HG02973 (cell line): ENCODE measurements around the gene NSUN7.
"Not testable (repeated sequence)": the region's sequence is repeated elsewhere in the genome, so short reads cannot be mapped to it uniquely, and the experiment has no call there.

ENCODE experiments used
- ATAC-seq: cut with Tn5 transposase; IDR thresholded peaks from one replicate; pipeline ENCODE4 v1.9.1; 2021; ENCODE audit warnings: moderate library complexity; ENCODE audit not compliant: unreplicated experiment

Gene NSUN7

GRCh38 chr4:40749717-40750460, at the start of gene NSUN7:
Gene NSUN7 (plus strand): TSS chr4:40749955. CDS start chr4:40750694, 739 bp downstream.
- ATAC-seq = peak; percentile 52

DNA sequence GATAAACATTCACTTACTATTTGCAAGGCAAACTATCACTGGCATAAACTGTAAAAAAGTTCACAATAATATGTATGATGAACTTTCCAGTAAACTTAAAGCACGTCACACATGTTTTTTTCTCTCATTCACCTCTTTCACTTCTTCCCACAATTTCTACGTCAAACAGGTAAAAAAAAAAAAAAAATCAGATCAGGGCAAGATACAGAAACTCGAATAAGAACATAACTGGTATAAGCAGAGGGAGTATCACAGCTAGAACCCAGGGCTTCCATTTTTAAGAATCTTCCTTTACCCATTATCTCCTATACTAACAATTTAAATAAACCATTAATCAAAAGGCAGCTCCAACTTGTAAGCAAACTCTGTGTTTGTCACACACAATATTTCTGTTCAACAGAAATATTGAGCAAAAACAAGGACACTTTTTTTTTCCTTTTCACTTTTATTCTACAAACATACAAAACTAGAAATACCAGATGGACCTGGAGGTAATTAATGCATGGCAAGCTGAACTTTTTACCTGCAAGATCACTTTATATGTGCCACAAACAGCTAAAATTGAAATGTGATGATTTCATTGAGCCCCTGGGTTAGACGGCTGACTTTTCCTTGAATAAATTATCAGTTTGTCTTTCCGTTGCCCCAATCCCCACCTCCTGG, 47.5 kb upstream of the NSUN7 start:
- no peak for ATAC-seq

- no peak for ATAC-seq
Measured at GRCh38 chr4:40702800-40703151, 47.0 kb upstream of the NSUN7 start.

DNA sequence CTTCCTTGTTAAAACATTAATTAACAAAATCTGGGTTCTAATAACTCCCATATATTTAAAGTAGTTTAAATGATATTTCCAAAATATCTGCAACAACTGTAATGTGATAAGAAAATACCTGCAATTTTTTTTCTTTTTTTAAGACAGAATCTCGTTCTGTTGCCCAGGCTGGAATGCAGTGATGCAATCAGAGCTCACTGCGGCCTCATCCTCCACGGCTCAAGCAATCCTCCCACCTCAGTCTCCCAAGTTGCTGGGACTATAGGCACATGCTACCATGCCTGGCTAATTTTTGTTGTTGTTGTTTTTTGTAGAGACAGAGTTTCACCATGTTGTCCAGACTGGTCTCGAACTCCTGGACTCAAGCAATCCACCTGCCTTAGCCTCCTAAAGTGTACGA, 45.7 kb upstream of the NSUN7 start:
- ATAC-seq = no peak

DNA sequence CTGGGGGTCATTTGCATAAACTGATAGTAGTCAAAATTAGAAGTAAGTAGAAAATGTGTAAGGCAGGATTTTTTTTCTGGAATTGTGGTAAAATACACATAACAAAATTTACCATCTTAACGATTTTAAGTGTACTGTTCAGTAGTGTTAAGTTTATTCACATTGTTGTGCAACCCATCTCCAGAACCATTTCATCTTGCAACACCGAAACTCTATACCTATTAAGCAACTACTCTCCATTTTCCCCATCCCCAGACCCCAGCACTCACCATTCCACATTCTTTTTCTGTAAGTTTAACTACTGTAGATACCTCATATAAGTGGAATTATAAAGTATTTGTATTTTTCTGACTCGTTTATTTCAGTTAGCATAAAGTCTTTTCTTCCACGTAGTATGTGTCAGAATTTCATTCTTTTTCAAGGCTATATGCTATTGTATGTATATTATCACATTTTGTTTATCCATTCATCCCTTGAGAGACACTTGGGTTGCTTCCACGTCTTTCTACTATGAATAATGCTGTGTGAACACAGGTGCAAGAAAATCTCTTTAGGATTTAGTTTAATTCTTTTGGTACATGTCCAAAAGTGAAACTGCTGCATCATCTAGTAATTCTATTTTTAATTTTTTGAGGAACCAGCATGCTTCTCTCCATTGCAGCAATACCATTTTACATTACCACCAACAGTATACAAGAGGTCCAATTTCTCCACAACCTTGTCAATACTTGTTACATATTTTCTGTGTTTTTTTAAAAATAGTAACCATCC, 39.1 kb upstream of the NSUN7 start:
- ATAC-seq = no peak

- ATAC-seq = not testable (repeated sequence)
Measured at GRCh38 chr4:40713001-40713400, 36.8 kb upstream of the NSUN7 start.

- no peak for ATAC-seq
Measured at GRCh38 chr4:40713798-40714197, 36.0 kb upstream of the NSUN7 start.

DNA sequence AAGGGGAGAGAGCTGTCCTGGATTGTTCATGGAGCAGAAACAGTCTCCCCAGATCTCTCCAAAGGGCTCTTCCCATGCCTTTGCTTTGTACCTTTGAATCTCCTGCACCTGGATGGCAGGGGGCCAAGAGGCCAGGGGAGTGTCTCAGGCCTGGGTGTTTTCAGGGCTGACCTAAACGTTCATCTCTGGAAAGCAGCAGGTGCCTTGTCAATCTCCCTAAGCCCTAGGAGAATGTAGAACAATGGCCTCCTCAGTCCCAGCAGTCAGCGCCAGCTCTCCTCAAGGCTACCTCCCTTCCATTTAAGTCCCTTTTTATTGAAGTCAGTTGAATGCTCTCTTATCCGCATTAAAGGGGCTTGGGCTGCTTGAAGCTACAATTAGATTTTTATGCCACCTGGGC, 31.2 kb upstream of the NSUN7 start:
- ATAC-seq = no peak

DNA sequence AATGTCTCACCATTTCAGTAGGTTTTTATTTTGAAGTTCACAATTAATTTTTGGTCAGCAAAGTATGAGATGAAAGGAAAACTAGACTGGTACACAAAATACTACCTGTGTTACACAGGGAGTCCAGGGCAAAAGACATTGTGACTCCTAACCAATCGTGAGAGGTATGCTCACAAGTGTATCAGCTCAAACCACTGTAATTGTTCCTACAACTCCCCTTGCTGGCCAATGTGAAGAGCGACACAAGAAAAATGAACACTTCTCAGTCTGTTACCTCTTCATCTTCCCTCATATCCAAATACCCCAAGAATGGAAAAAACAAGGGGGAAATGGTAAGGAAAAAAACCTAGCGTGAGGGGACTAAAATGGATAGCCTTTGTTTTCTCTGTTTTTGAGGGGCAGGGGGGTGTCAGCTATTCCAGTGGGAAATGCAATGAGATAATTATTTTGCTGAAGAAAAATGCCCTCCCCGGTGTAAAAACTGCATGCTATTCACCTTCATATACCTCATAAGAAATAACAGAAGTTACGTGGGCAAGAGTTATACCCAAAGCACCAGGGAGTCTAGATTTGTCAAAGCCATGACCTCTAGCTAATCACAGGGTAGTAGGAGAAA, 30.6 kb upstream of the NSUN7 start:
- ATAC-seq = peak; percentile 46

DNA sequence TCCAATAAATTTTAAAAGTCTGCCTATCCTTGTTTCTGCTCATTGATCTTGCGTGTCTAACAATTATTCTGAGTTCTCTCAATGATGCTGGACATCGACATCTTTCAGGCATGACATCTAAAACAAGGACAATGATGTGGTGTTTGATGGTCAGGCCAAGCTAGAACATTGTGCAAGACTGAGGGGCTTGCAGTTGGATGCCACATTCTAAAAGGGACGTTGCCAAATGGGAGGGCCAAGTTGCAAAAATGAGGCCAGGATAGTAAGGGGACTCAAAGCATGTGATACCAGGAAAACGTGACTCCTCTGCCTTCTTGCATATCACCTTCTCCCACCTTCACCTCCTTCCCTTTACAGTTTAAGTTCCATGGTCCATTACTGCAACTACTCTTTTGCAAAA, 29.4 kb upstream of the NSUN7 start:
- no peak for ATAC-seq

GRCh38 chr4:40720916-40721315, 28.8 kb upstream of the NSUN7 start:
- ATAC-seq = no peak

GRCh38 chr4:40721730-40722171, 28.0 kb upstream of the NSUN7 start:
- no peak for ATAC-seq

DNA sequence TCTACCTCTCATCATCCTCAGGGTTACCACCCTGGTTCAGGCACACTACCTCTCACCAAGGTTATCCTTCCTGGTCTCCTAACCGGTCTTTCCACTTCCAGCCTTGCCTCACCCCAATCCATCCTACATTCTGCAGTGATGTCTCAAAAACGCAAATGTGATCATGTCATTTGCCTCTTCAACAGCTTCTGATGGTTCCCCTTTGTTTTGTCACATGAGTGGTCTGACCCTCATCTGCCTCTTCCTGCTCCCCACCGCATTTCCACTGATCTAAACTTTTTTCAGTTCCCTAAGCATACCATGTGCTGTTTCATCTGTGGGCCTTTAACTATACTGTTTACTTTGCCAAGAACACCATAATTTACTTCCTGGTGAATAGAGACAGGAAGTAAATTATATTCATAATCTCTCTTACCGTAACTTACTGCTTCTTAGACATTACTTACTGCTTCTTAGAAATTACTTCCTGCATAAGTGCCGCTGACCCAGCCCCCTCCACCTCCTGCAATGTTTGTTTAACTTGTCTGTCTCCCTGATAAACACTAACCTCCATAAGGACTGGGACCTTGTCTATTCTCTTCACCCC, 27.1 kb upstream of the NSUN7 start:
- peak; percentile 68 for ATAC-seq

- ATAC-seq = no peak
Measured at GRCh38 chr4:40723728-40724127, 26.0 kb upstream of the NSUN7 start.

- ATAC-seq = no peak
Measured at GRCh38 chr4:40728333-40728732, 21.4 kb upstream of the NSUN7 start.

GRCh38 chr4:40729555-40729954, 20.2 kb upstream of the NSUN7 start:
- no peak for ATAC-seq

DNA sequence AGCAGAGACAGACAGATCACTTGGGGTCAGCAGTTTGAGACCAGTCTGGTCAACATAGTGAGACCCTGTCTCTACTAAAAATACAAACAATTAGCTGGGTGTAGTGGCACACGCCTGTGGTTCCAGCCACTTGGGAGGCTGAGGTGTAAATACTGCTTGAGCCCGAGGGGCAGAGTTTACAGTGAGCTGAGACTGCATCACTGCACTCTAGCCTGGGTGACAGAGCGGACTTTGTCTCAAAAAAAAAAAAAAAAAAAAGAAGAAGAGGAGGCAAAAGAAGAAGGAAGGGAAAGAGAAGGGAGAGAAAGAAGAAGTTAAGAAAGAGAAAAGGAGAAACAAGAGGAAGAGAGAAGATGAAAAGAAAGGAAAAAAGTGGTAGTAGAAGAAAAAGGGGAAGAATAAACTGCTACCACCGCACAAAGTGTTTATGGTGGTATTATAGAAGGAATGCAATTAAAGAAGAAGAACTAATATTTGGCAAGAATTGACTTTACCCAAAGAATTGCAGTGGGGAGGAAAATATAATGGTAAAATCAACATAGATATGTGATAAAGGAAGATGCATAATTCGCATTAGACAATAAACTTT, 19.6 kb upstream of the NSUN7 start:
- ATAC-seq = no peak

DNA sequence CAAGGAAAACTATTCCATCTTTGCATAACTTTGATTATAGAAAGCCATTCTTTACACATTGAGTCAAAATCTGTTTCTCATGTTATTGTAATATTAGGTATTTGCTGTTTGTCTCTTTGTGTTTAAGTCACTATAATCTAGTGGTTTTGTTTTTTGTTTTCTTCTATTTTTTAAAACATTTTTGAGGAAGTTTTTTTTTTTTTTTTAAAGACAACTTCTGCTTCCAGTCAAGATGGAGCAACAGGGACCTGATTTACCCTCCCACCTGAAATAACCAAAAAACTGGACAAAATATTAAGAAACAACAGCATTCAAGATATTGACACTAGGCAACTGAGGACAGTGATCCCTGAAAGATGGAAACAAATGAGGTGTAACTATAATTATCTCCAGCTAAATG, 18.4 kb upstream of the NSUN7 start:
- no peak for ATAC-seq

- ATAC-seq = no peak
Measured at GRCh38 chr4:40731792-40732245, 17.9 kb upstream of the NSUN7 start.

DNA sequence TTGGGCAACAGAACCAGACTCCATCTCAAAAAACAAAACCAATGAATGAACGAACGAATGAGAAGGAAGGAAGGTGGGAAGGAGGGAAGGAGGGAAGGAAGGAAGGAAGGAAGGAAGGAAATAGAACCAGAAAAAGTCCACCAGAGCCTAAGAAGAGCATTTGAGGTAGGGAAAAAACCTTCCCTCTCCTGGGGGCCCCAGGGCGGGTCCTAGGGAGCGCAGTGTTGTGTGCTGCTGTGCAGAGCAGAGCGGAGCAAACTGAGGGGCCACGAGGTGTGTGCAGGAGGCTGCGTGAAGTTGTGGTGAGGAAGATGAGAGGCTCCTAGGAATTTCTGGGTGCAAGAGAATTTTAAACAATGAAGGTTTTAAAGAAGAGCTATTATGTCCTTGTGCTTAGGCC, 16.0 kb upstream of the NSUN7 start:
- no peak for ATAC-seq

- ATAC-seq = no peak
Measured at GRCh38 chr4:40734497-40734896, 15.3 kb upstream of the NSUN7 start.
